OCI-LY1 (cell line): ENCODE results near the gene THSD1.

Experiments used
- H2AFZ ChIP-seq: fragments of 200-600 bp; sonication (generic), shearing (Covaris generic); 2 replicates; pipeline ENCODE4 v1.6.0; 2014; ENCODE audit warnings: antibody characterized with exemption, mild to moderate bottlenecking, low read length
- H3F3A ChIP-seq: fragments of 200-600 bp; sonication (generic), shearing (Covaris generic); 2 replicates; pipeline ENCODE4 v1.6.0; 2014; ENCODE audit warnings: mild to moderate bottlenecking, antibody characterized with exemption, low read length, moderate library complexity; ENCODE audit not compliant: insufficient read depth
- H3K27ac ChIP-seq: fragments of 200-600 bp; sonication (generic); 2 replicates; pipeline ENCODE4 v1.5.1; 2014; ENCODE audit warnings: low read length, mixed run types, mild to moderate bottlenecking, low read depth; ENCODE audit not compliant: poor library complexity, severe bottlenecking
- H3K27me3 ChIP-seq: fragments of 200-600 bp; sonication (generic); 2 replicates; pipeline ENCODE4 v1.6.0; 2014; ENCODE audit warnings: antibody characterized with exemption, mild to moderate bottlenecking, low read length, moderate library complexity; ENCODE audit not compliant: insufficient read depth
- H3K36me3 ChIP-seq: fragments of 200-600 bp; sonication (generic); 2 replicates; pipeline ENCODE4 v1.6.1; 2014; ENCODE audit warnings: mild to moderate bottlenecking, antibody characterized with exemption, low read length, moderate library complexity, mixed read lengths; ENCODE audit not compliant: insufficient read depth
- H3K4me1 ChIP-seq: fragments of 200-600 bp; sonication (generic); 2 replicates; pipeline ENCODE4 v1.5.1; 2014; ENCODE audit warnings: mild to moderate bottlenecking, low read length, moderate library complexity; ENCODE audit not compliant: insufficient read depth, severe bottlenecking
- H3K4me2 ChIP-seq: fragments of 200-600 bp; sonication (generic), shearing (Covaris generic); 2 replicates; pipeline ENCODE4 v1.6.1; 2014; ENCODE audit warnings: low read length
- H3K4me3 ChIP-seq: fragments of 200-600 bp; sonication (generic); 2 replicates; pipeline ENCODE4 v1.5.1; 2014; ENCODE audit warnings: low read length, low read depth, mild to moderate bottlenecking, mixed read lengths; ENCODE audit not compliant: poor library complexity, severe bottlenecking
- H3K79me2 ChIP-seq: fragments of 200-600 bp; shearing (Covaris generic); 2 replicates; pipeline ENCODE4 v1.6.1; 2016; ENCODE audit warnings: mixed run types, low read length, mixed read lengths; ENCODE audit not compliant: insufficient read depth
- H3K9ac ChIP-seq: fragments of 200-600 bp; sonication (generic), shearing (Covaris generic); 2 replicates; pipeline ENCODE4 v1.6.1; 2014; ENCODE audit warnings: mild to moderate bottlenecking, low read length, mixed read lengths
- H3K9me2 ChIP-seq: fragments of 200-600 bp; sonication (generic), shearing (Covaris generic); 2 replicates; pipeline ENCODE4 v1.6.1; 2014; ENCODE audit warnings: low read depth, mild to moderate bottlenecking, low read length, mixed read lengths
- H3K9me3 ChIP-seq: fragments of 200-600 bp; shearing (Covaris generic); 2 replicates; pipeline ENCODE4 v1.6.1; 2014; ENCODE audit warnings: low read length, mixed read lengths
- H4K20me1 ChIP-seq: fragments of 200-600 bp; sonication (generic), shearing (Covaris generic); 2 replicates; pipeline ENCODE4 v1.6.0; 2016; ENCODE audit warnings: mild to moderate bottlenecking, low read length; ENCODE audit not compliant: insufficient read depth
- CTCF ChIP-seq: fragments of 200-600 bp; sonication (generic), shearing (Covaris generic); IDR thresholded peaks from 2 replicates; pipeline ENCODE4 v1.5.1; 2017; ENCODE audit warnings: mild to moderate bottlenecking, antibody characterized with exemption, low read length, moderate library complexity, mixed read lengths
- EZH2 ChIP-seq: fragments of 200-600 bp; sonication (generic), shearing (Covaris generic); IDR thresholded peaks from 2 replicates; pipeline ENCODE4 v1.8.0; 2017; ENCODE audit warnings: borderline replicate concordance, mixed run types, mild to moderate bottlenecking, antibody characterized with exemption, low read length, moderate library complexity, mixed read lengths

THSD1 gene

GRCh38 chr13:52356327-52356726 lies 49.6 kb downstream of the THSD1 start:
- TF ChIP-seq CTCF = no peak
- TF ChIP-seq EZH2 = no peak
- Histone ChIP-seq H3K79me2 (no peaks in the 10 kb centered on the region), H3K36me3 (no peaks in the 10 kb centered on the region), H3K4me1 (no peaks in the 10 kb centered on the region), H3K4me2 (no peak overlapping the region), H3F3A (no peaks in the 10 kb centered on the region), H3K9ac (no peak overlapping the region), H4K20me1 (no peaks in the 10 kb centered on the region), H3K27ac (no peak overlapping the region), H3K4me3 (no peak overlapping the region), H3K9me2 (no peaks in the 10 kb centered on the region), H2AFZ (no peak overlapping the region), H3K9me3 (no peaks in the 10 kb centered on the region), H3K27me3 (no peaks in the 10 kb centered on the region)

- Histone ChIP-seq H3K79me2 (no peaks in the 10 kb centered on the region), H3K4me1 (no peaks in the 10 kb centered on the region), H2AFZ (no peak overlapping the region), H3K36me3 (no peaks in the 10 kb centered on the region), H3K9me3 (no peaks in the 10 kb centered on the region), H3K4me2 (no peak overlapping the region), H3F3A (no peaks in the 10 kb centered on the region), H4K20me1 (no peaks in the 10 kb centered on the region), H3K9me2 (no peaks in the 10 kb centered on the region), H3K9ac (no peak overlapping the region), H3K4me3 (no peak overlapping the region), H3K27ac (no peak overlapping the region), H3K27me3 (no peaks in the 10 kb centered on the region)
- no peak for TF ChIP-seq EZH2
- no peak for TF ChIP-seq CTCF
Measured at GRCh38 chr13:52353193-52353592, 52.8 kb downstream of the THSD1 start.

GRCh38 chr13:52348983-52349780 lies 56.8 kb downstream of the THSD1 start:
- Histone ChIP-seq H3K4me1 (no peaks in the 10 kb centered on the region), H3K4me2 (no peak overlapping the region), H3K27me3 (0 out of 2 replicates have a peak, but pooled peaks cover 3% of the 10 kb centered on the region), H3K27ac (no peak overlapping the region), H3K9me3 (no peaks in the 10 kb centered on the region), H3K79me2 (no peaks in the 10 kb centered on the region), H3K9me2 (no peaks in the 10 kb centered on the region), H3K36me3 (no peaks in the 10 kb centered on the region), H2AFZ (no peak overlapping the region), H3K4me3 (no peak overlapping the region), H3K9ac (no peak overlapping the region), H4K20me1 (no peaks in the 10 kb centered on the region), H3F3A (no peaks in the 10 kb centered on the region)
- TF ChIP-seq CTCF (no peak), EZH2 (no peak)
